GM10266 (cell line): ENCODE results near the gene KRTAP10-8.
"Not testable (repeated sequence)": the region's sequence is repeated elsewhere in the genome, so short reads cannot be mapped to it uniquely, and the experiment has no call there.

Experiments used
- DNase-seq: peaks from one replicate; pipeline ENCODE4 v3.0.0; 2012; ENCODE audit errors: extremely low spot score
- CTCF ChIP-seq: IDR thresholded peaks from 2 replicates; pipeline ENCODE4 v1.5.1; 2012; ENCODE audit warnings: mild to moderate bottlenecking, low read depth; ENCODE audit not compliant: control insufficient read depth, insufficient read depth; ENCODE audit errors: missing control alignments

KRTAP10-8 gene

DNA sequence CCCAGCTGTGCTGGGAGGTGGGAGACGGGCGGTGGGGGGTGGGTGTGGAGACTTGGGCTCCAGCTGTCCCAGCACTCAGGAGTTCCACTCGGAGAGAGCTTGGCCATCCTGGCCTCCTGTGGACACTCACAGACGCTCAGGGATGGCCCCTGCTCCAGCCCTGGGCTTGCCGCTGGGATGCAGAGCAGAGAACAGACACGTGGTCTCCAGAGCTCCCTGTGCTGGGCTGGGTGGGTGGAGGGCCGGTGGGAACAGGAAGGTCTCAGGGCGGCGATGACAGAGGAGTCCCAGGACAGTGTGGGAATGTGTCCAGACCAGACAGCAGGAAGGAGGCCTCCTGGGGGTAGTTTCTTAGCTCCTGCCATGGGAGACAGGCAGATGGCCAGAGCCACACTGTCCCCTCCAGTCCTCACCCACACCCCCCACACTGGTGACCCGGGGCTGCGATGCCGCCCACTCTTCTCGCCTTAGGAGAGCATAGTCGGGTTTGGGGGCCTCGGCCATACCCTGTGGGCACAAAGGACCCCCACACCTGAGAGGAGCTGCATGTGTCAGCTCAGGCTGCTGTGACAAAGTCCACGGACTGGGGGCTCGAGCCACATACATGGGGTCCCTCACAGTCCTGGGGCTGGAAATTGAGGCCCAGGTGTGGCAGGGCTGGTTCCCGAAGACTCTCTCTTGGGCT, 17.0 kb downstream of the KRTAP10-8 start:
- TF ChIP-seq CTCF, result no peak
- DNase-seq, result no peak

GRCh38 chr21:44630440-44630839, 18.6 kb downstream of the KRTAP10-8 start:
- TF ChIP-seq CTCF, result no peak
- DNase-seq, result no peak

DNA sequence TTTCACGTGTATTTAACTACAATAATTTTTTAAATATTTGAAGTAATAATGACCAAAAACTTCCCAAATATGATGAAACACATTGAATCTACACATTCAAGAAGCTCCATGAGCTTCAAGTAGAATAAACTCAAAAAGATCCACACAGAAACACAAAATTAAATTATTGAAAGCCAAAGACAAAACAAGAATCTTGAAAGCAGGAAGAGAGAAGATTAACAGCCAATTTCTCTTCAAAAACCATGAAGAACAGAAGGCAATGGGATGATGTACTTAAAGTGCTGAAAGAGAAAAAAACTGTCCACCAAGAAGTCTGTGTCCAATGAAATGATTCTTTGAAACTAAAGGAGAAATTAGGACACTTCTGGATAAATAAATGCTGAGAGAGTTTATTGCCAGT, 20.2 kb downstream of the KRTAP10-8 start:
- TF ChIP-seq CTCF, result no peak
- DNase-seq, result no peak

DNA sequence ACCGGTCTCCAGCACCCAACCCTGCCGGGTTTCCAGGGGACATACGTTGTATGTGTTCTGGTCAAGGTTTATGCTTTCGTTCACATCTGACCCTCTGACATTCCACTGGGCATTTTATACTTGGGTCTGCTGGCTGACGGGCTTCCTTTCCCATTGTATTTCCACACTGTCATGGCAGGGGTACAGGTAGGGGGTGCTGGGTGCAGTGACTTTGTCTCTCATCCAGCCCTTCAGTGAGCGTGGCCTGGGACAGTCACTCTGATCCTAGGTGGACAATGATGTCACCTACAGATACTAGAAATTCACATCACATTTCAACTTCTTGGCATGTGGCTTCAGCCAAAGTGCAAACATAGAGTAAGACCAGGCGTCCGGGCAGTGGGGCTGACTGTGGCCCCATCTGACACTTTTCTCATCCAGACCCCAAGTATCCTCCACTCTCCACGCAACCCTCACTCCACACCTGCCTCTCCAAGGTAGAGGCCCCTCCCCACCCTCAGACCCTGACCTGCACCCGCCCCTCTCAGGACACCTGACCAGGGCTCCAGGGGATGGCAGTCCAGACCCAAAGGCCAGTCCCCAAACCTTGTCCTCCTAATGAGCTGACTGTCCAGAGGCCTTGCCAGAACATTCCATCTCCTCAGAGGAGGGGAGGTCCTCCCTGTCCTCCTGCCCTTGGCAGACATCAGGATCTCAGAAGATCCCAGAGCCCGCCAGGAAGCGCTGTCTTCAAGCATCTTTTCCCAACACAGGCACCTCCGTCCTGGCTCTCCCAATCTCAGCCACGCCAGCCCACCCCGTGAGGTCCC, 24.5 kb downstream of the KRTAP10-8 start:
- TF ChIP-seq CTCF, result no peak
- no peak for DNase-seq

GRCh38 chr21:44637018-44637850, 25.4 kb downstream of the KRTAP10-8 start, which contains the start of gene KRTAP10-10:
KRTAP10-10 (plus strand) TSS chr21:44637356; CDS start chr21:44637418, 62 bp downstream.
- TF ChIP-seq CTCF, result no peak
- DNase-seq, result no peak

GRCh38 chr21:44637851-44638348, 26.0 kb downstream of the KRTAP10-8 start:
- DNase-seq, result not testable (repeated sequence)

DNA sequence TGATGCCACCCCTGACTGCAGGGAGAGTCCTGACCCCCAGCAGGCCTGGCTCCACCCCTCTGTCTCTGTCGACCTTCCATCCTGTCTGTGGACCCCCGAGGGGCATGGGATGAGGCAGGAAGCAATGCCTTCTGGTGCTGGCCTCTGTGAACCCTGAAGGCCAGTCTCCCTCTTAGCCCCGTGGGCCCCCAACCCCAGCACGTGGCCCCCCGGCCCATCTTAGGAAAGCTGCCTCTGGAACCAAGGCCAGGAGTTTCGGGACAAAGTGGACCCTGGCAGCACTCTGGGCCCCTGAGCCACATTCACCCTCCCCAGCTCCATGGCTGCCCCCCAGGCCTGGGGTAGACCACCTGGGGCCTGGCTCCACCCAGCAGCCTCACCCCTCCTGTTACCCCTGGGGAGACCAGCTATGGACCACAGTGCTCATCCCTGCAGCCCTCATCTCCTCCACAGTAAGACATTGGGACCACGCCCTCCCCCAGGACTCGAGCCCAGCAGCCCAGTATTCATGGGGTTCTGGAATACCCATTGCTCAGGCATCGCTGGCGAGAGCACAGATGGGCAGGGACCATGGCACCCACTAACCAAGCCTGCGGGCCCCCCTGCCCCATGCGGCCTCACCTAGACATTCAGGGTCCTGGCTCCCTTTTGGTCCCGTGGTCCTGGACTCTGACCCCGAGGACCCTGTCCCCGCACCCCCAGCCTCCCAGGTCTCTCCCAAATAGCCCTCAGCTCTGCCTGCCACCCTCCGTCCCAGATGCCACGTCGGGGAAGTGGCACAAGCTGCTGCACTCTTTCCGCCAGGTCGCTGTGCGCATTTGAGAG, 26.8 kb downstream of the KRTAP10-8 start:
- not testable (repeated sequence) for DNase-seq
